ENCODE results near the gene C3. TPM values are rescaled to one million over a fixed set of nuclear protein-coding genes. Genes with fewer than 3 reads are reported as not detected.

The C3 gene
- total RNA-seq, 2 donors from 2014 or later = 373 to 1,073 TPM

GRCh38 chr19:6735181-6735911, 14.9 kb upstream of the C3 start:
- ATAC-seq (no peak), DNase-seq (no peak)
- intact Hi-C loops (cut with DNase I) = loop anchor here in 1 of 2 donors (5.0 kb wide), 2 partner anchors 218 to 363 kb away; partner anchors contain the start of gene ALKBH7

- ATAC-seq (no peak), DNase-seq (no peak)
- intact Hi-C loops (cut with DNase I) = no loop called here
These were observed 13.7 kb upstream of the C3 start for GRCh38 chr19:6734096-6734696.

DNA sequence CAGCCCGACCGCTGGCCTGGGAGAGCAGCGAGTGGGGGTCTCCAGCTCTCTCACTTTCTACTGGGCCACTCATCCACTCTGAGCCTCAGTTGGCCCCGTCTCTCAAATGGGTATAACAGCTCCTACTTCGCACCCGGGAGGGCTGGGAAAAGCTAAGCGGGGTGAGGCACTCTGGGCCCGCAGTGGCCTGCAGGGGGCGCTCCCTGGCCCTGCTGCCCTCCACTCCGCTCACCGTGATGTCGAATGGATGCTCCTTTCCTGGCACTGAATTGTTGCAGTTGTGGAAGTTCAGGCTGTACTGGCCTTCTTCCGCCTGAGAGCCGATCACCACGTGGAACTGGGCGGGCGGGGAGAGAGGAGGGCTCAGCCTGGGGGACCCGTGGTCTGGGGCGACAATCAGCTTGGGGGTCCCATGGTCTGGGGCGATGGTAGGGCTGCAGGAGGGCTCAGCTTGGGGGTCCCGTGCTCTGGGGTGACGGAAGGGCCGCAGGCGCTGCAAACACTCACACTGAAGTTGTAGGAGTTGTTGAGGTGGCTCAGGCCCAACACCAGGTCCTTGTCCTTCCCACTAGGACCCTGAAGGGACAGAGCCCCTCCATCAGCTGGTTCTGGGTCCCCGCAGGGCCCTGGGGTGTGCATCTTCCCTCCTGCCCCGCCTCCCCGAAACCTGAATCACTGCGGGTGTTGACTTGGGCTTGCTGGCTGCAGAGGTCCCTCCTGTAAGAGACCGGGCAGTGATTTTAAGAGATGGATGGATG, 13.1 kb upstream of the C3 start:
- no peak for ATAC-seq
- intact Hi-C loops (cut with DNase I) = no loop called here
- DNase-seq = no peak

DNA sequence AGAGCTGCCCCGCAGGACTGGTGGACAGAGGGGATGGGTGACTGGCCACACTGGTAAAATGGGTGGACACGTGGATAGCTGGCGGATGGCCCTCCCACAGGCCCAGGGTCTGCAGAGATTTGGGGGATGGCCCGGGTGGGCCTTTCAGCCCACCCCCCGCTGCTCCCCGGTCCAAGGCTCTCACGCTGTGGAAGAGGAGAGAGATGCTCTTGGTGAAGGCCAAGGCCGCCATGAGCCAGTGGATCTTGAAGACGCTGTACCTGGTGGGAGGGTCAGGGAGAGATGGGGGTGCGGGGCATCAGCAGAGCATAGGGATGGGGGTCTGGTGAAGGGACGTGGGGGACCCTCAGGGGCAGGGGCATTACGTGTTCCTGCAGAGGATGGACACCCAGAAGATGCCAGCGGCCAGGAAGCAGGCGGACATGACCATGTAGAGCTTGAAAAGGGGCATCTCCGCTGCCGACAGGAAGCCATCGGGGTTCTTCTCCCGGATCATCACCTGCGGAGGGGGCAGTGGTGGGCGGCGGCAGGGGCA, 12.4 kb upstream of the C3 start:
- ATAC-seq (no peak), DNase-seq (no peak)
- intact Hi-C loops (cut with DNase I) = no loop called here

- intact Hi-C loops (cut with DNase I) = no loop called here
- DNase-seq (no peak), ATAC-seq (no peak)
These were observed 11.4 kb upstream of the C3 start for GRCh38 chr19:6731822-6732221.

- intact Hi-C loops (cut with DNase I) = no loop called here
- ATAC-seq = peak in 1 of 2 donors; percentile 14
- no peak for DNase-seq
These were observed 10.7 kb upstream of the C3 start for GRCh38 chr19:6730941-6731670.

DNA sequence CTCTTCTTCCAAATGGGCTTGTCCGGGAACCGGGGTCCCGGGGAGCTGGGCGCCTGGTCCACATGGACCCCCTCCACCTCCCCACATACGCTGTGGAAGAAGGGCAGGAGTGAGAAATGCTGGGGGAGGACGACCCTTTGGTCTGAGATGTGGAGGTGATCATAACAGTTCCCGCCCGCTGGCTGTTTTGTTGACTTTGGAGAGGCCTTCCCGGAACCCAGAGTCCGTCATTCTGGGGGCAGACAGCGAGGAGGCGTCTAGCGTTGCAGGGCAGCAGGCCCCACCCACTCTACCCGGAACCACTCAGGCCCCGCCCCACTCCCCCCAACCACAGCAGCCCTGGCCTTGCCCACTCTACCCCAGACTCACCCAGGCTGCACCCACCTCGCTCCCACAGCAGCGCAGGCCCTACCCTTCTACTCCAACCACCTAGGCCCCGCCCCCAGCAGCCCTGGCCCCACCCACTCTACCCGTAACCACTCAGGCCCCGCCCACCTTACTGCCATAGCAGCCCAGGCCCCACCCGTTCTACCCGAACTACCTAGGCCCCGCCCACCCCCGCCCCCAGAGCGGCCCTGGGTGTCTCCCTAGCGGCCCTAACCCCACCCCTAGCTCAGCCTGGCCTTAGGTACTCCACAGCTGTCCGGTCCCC, 9.8 kb upstream of the C3 start:
- ATAC-seq = peak; percentile 66 to 94
- DNase-seq = peak; percentile 83
- intact Hi-C loops (cut with DNase I) = no loop called here

- DNase-seq = no peak
- ATAC-seq = no peak
- intact Hi-C loops (cut with DNase I) = no loop called here
These were observed 9.2 kb upstream of the C3 start for GRCh38 chr19:6729573-6730152.

GRCh38 chr19:6728346-6728745, 7.9 kb upstream of the C3 start:
- ATAC-seq (no peak), DNase-seq (no peak)
- intact Hi-C loops (cut with DNase I) = no loop called here

DNA sequence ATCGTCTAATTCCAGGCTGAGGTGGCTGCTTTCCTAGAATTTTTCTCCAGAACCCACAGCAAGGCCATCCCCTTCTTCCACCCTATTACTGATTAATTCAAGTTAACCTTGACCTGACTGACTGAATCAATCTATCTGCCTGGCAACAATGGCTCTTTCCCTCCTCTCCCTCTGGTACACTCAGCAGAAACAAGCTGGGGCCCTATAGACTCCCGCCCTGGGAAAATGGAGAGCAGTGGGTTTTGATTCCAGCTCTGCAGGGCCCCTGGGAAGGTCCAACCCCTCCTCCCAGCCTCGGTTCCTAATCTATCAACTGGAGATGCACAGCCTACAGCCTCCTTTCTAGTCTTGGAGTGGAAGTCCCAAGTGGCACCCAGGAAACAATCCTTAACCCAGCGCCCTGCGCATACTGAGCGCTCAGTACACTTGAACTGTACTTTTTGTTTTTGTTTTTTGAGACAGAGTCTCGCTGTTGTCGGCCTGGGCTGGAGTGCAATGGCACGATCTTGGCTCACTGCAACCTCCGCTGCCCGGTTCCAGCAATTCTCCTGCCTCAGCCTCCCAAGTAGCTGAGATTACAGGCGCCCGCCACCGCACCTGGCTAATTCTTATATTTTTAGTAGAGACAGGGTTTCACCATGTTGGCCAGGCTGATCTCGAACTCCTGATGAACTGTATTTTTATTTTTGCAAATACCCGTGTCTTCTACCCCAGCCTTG, 5.2 kb upstream of the C3 start:
- intact Hi-C loops (cut with DNase I) = no loop called here
- ATAC-seq (no peak), DNase-seq (no peak)

GRCh38 chr19:6724631-6725492, 4.4 kb upstream of the C3 start:
- ATAC-seq = no peak

GRCh38 chr19:6723738-6724137, 3.3 kb upstream of the C3 start:
- intact Hi-C loops (cut with DNase I) = no loop called here
- no peak for DNase-seq
- ATAC-seq = no peak

More at GRCh38 chr19:6724631-6725492, 4.4 kb upstream of the C3 start:
- DNase-seq = peak; percentile 10
- intact Hi-C loops (cut with DNase I) = no loop called here

GRCh38 chr19:6723108-6723618, 2.7 kb upstream of the C3 start:
- peak; percentile 63 for DNase-seq
- intact Hi-C loops (cut with DNase I) = no loop called here
- peak; percentile 31 to 39 for ATAC-seq

GRCh38 chr19:6721773-6722172, 1.3 kb upstream of the C3 start:
- intact Hi-C loops (cut with DNase I) = no loop called here
- no peak for ATAC-seq
- no peak for DNase-seq

DNA sequence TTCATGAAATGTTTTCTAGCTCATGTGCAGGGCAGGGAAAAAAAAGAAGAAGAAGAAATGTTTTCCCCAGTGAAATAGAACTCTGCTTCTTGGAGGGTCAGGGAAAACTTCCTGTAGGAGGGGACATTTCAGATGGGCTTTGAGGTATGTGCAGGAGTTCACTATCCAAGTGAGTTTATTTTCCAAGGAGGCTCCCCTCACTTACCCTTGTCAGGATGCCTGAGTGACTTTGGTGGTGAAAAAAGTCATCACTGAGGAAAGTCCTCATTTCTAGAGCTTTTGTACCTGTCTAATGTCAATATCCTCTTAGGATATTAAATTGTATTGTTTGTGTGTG, 656 bp upstream of the C3 start:
- ATAC-seq (no peak), DNase-seq (no peak)
- intact Hi-C loops (cut with DNase I) = no loop called here

- no peak for ATAC-seq
- intact Hi-C loops (cut with DNase I) = no loop called here
These were observed 470 bp downstream of the C3 start for GRCh38 chr19:6719992-6720368.

GRCh38 chr19:6719540-6719861, 949 bp downstream of the C3 start:
- intact Hi-C loops (cut with DNase I) = no loop called here
- ATAC-seq = no peak

More at GRCh38 chr19:6719992-6720368, 470 bp downstream of the C3 start:
- no peak for DNase-seq

More at GRCh38 chr19:6719540-6719861, 949 bp downstream of the C3 start:
- DNase-seq = no peak

Data from left cardiac atrium (tissue), 4 donors.